ENCODE data around the gene TBC1D22A.
"Not testable (repeated sequence)": the region's sequence is repeated elsewhere in the genome, so short reads cannot be mapped to it uniquely, and the experiment has no call there.

The TBC1D22A gene

GRCh38 chr22:46976598-46976997 lies 214.1 kb downstream of the TBC1D22A start:
- no peak for DNase-seq

- DNase-seq, result no peak
Measured at GRCh38 chr22:46977656-46978343, 215.3 kb downstream of the TBC1D22A start.

GRCh38 chr22:46978668-46979067 lies 216.2 kb downstream of the TBC1D22A start:
- not testable (repeated sequence) for DNase-seq

GRCh38 chr22:46979506-46979905 lies 217.1 kb downstream of the TBC1D22A start:
- no peak for DNase-seq

- no peak for DNase-seq
Measured at GRCh38 chr22:46980392-46980791, 217.9 kb downstream of the TBC1D22A start.

GRCh38 chr22:46982635-46983034 lies 220.2 kb downstream of the TBC1D22A start:
- DNase-seq, result no peak

GRCh38 chr22:46983046-46983445 lies 220.6 kb downstream of the TBC1D22A start:
- no peak for DNase-seq

- no peak for DNase-seq
Measured at GRCh38 chr22:46984751-46985506, 222.5 kb downstream of the TBC1D22A start.

GRCh38 chr22:46985507-46985882 lies 223.0 kb downstream of the TBC1D22A start:
- DNase-seq, result no peak

GRCh38 chr22:46986788-46987187 lies 224.3 kb downstream of the TBC1D22A start:
- no peak for DNase-seq

GRCh38 chr22:46990937-46991550 lies 228.6 kb downstream of the TBC1D22A start:
- DNase-seq, result no peak

- no peak for DNase-seq
Measured at GRCh38 chr22:46991666-46992065, 229.2 kb downstream of the TBC1D22A start.

- no peak for DNase-seq
Measured at GRCh38 chr22:46992121-46992731, 229.8 kb downstream of the TBC1D22A start.

- DNase-seq, result no peak
Measured at GRCh38 chr22:46993633-46994032, 231.2 kb downstream of the TBC1D22A start.

- DNase-seq, result no peak
Measured at GRCh38 chr22:46994265-46994664, 231.8 kb downstream of the TBC1D22A start.

GRCh38 chr22:46994983-46995382 lies 232.5 kb downstream of the TBC1D22A start:
- no peak for DNase-seq

- no peak for DNase-seq
Measured at GRCh38 chr22:46995501-46996360, 233.3 kb downstream of the TBC1D22A start.

GRCh38 chr22:46996595-46997310 lies 234.3 kb downstream of the TBC1D22A start:
- DNase-seq, result no peak

GRCh38 chr22:46997311-46997970 lies 235.0 kb downstream of the TBC1D22A start:
- no peak for DNase-seq

GRCh38 chr22:46998331-46998730 lies 235.9 kb downstream of the TBC1D22A start:
- no peak for DNase-seq

- no peak for DNase-seq
Measured at GRCh38 chr22:47000256-47000655, 237.8 kb downstream of the TBC1D22A start.

All from right hindlimb (tissue), 1 donor.